Measurements from ENCODE around the gene AKT1S1. TPM values are rescaled to one million over a fixed set of nuclear protein-coding genes. Genes with fewer than 3 reads are reported as not detected.

AKT1S1 gene
- total RNA-seq, 4 donors from 2014 or later: 14.4 to 24.6 (median 19.7) TPM

GRCh38 chr19:49857838-49858087, 19.4 kb downstream of the AKT1S1 start:
- peaks cover 0 to 53% (median 5%) of the 10 kb centered on the region in 3 donors for H3K4me1 ChIP-seq
- ATAC-seq: no peak
- H3K9me3 ChIP-seq: no peaks in the 10 kb centered on the region
- no CpG with 5 or more reads among the region's 5 CpGs for WGBS, 2 donors (ENCODE audit: low coverage in 1 of 2)
- H3K36me3 ChIP-seq: peaks cover 0 to 86% of the 10 kb centered on the region in 2 donors
- peak overlapping the region in 2 of 4 donors; percentile 11 to 31 for H3K27ac ChIP-seq
- no peaks in the 10 kb centered on the region for H3K27me3 ChIP-seq
- no peak overlapping the region for H3K4me3 ChIP-seq
- TF ChIP-seq POLR2A (IDR thresholded peaks at IDR 0.05): no peak
- TF ChIP-seq POLR2AphosphoS5 (IDR thresholded peaks at IDR 0.05): no peak
- TF ChIP-seq CTCF (IDR thresholded peaks at IDR 0.05): no peak
- TF ChIP-seq EP300 (IDR thresholded peaks at IDR 0.05): no peak

DNA sequence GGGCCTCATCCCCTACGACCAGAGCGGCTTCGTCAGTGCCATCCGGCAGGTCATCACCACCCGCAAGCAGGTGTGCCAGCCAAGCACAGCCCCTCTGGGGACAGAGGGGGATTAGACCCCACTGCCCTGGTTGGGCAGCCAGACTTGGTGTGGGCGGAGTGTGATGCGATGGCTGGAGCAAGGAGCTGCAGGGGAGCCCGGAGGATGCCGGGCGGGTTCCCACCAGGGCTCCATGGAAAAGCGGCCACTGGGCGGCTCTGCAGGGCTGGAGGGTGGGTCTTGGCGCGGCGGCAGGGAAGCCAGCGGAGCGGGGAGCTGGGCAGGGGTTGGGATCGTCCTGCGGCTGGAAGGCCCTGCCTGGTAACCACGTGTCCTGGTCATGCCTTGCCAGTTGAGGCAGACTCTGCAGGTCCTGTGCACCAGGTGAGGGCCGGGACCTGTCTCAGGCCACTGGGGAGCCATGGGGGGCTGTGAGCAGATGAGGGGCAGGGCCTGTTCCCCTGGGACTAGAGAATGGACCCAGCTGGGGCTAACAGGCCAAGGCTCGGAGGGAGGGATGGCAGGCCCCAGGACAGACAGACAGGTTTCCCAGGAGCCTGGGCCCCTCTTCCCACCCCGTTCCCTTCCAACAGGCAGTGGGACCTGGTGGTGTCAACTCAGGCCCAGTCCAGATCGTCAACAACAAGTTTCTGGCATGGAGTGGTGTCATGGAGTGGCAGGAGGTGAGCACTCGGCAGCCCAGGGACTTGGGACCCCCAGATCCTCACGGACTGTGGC, 19.9 kb downstream of the AKT1S1 start:
- Histone ChIP-seq H3K27me3 (no peaks in the 10 kb centered on the region), H3K9me3 (no peaks in the 10 kb centered on the region), H3K27ac (peak overlapping the region in 2 of 4 donors; percentile 11 to 31), H3K36me3 (peaks cover 0 to 81% of the 10 kb centered on the region in 2 donors), H3K4me3 (no peak overlapping the region), H3K4me1 (peaks cover 0 to 59% (median 11%) of the 10 kb centered on the region in 3 donors)
- WGBS, 2 donors (ENCODE audit: low coverage in 1 of 2): no CpG with 5 or more reads among the region's 26 CpGs
- TF ChIP-seq CTCF (IDR thresholded peaks at IDR 0.05) (no peak), EP300 (IDR thresholded peaks at IDR 0.05) (no peak), POLR2A (IDR thresholded peaks at IDR 0.05) (no peak), POLR2AphosphoS5 (IDR thresholded peaks at IDR 0.05) (no peak)
- no peak for ATAC-seq

GRCh38 chr19:49856574-49857021, 20.6 kb downstream of the AKT1S1 start:
- ATAC-seq: no peak
- no CpG with 5 or more reads among the region's 18 CpGs for WGBS, 2 donors (ENCODE audit: low coverage in 1 of 2)
- H3K4me3 ChIP-seq: no peak overlapping the region
- H3K9me3 ChIP-seq: no peaks in the 10 kb centered on the region
- TF ChIP-seq CTCF (IDR thresholded peaks at IDR 0.05): no peak
- TF ChIP-seq POLR2AphosphoS5 (IDR thresholded peaks at IDR 0.05): no peak
- TF ChIP-seq EP300 (IDR thresholded peaks at IDR 0.05): no peak
- TF ChIP-seq POLR2A (IDR thresholded peaks at IDR 0.05): no peak
- peak overlapping the region in 2 of 4 donors; percentile 5 to 35 for H3K27ac ChIP-seq
- peaks cover 0 to 74% of the 10 kb centered on the region in 2 donors for H3K36me3 ChIP-seq
- H3K4me1 ChIP-seq: peaks cover 0 to 64% (median 15%) of the 10 kb centered on the region in 3 donors
- no peaks in the 10 kb centered on the region for H3K27me3 ChIP-seq

DNA sequence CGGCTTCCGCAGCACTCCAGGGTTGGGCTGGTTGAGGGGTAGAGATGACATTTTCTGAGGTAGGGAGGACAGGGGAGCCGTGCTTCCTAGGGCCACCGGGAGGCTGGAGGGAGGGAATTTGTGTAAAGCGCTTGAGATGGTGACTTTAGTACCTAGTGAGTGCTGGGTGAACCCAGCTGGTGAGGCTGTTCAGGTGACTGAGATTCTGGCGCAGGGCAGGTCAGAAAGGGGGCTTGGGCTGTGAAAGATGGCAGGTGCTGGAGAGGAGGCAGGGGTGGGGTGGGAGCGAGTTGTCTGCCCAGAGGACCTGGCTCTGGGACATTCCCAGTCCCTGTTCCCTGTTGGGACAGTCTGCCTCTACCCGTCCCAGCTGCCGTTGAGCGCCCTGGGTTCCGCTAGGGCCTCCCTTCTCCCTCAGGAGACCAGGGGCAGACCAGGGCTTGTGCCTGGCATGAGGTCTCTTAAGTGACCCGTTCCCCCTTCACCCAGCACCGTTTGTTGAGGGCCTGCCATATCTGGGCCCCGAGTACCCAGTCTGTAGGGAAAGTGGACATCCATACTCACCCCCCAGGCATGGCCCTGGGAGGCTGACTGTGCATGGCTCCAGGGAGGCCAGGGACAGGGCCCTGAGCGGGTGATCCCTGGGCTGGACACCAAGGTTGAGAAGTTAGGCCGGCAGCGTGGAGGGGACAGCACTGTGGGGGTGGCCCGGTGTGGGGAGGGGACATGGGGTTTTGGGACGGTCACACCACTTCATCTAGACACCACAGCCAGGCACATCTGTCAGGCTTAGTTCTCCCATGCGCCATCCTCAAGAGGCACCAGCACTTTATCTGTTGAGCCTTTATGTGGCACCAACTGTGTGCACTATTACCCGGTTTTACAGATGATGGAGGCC, 21.2 kb downstream of the AKT1S1 start:
- Histone ChIP-seq H3K4me3 (no peak overlapping the region), H3K27ac (peak overlapping the region in 2 of 4 donors; percentile 12 to 35), H3K27me3 (no peaks in the 10 kb centered on the region), H3K36me3 (peaks cover 0 to 67% of the 10 kb centered on the region in 2 donors), H3K9me3 (no peaks in the 10 kb centered on the region), H3K4me1 (peaks cover 0 to 58% (median 15%) of the 10 kb centered on the region in 3 donors)
- WGBS, 2 donors (ENCODE audit: low coverage in 1 of 2): 73 to 82% methylated on average over 2 to 6 of the region's 21 CpGs
- ATAC-seq: no peak
- TF ChIP-seq POLR2A (IDR thresholded peaks at IDR 0.05) (no peak), CTCF (IDR thresholded peaks at IDR 0.05) (no peak), POLR2AphosphoS5 (IDR thresholded peaks at IDR 0.05) (no peak), EP300 (IDR thresholded peaks at IDR 0.05) (no peak)
